CD4-positive, alpha-beta T cell treated with Interleukin-17A for 4 hours (primary cell): ENCODE results near the gene C19orf67.
"Not testable (repeated sequence)": the region's sequence is repeated elsewhere in the genome, so short reads cannot be mapped to it uniquely, and the experiment has no call there.

Experiments used
- DNase-seq: peaks from one replicate; pipeline ENCODE4 v3.0.0-alpha.2; 2020; ENCODE audit warnings: mixed read lengths

C19orf67 gene

GRCh38 chr19:14055396-14055795 is 30.2 kb downstream of the C19orf67 start:
- no peak for DNase-seq

- no peak for DNase-seq
Observed at GRCh38 chr19:14054721-14055120, 30.9 kb downstream of the C19orf67 start.

GRCh38 chr19:14054099-14054498 is 31.5 kb downstream of the C19orf67 start:
- DNase-seq: no peak

- DNase-seq: no peak
Observed at GRCh38 chr19:14053500-14053899, 32.1 kb downstream of the C19orf67 start.

DNA sequence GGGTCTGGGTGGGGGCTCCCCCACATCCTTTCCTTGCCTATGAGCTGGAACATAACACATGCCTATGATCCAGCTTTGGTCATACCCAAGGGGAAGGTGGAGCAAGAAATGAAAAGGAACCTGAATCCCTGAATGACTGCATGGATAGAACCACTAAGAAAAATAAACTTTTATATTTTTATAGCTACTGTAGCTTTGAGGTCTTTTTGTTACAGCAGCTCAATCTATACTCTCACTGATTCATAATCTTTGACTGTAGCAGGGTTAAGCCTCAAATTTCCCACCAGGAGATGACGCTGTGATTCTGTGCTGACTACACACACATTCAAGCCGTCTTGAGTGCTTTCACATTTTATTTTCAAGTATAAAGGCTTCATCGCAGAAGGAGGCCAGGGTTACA is 32.6 kb downstream of the C19orf67 start:
- DNase-seq: no peak

- no peak for DNase-seq
Observed at GRCh38 chr19:14052470-14052869, 33.1 kb downstream of the C19orf67 start.

DNA sequence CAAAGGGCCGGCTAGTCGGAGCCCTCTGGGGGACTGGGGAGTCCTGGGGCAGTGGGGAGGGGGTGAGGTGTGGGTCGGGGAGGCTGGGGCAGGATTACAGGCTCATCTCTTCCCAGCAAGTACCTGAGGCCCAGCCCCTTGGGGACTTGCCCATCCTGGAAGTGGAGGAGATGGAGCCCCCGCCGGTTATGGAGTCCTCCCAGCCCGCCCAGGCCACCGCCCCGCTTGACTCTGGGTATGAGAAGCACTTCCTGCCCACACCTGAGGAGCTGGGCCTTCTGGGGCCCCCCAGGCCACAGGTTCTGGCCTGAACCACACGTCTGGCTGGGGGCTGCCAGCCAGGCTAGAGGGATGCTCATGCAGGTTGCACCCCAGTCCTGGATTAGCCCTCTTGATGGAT is 33.6 kb downstream of the C19orf67 start:
- DNase-seq: no peak

GRCh38 chr19:14050961-14051360 is 34.6 kb downstream of the C19orf67 start:
- not testable (repeated sequence) for DNase-seq

GRCh38 chr19:14050512-14050911 is 35.1 kb downstream of the C19orf67 start:
- DNase-seq: no peak

DNA sequence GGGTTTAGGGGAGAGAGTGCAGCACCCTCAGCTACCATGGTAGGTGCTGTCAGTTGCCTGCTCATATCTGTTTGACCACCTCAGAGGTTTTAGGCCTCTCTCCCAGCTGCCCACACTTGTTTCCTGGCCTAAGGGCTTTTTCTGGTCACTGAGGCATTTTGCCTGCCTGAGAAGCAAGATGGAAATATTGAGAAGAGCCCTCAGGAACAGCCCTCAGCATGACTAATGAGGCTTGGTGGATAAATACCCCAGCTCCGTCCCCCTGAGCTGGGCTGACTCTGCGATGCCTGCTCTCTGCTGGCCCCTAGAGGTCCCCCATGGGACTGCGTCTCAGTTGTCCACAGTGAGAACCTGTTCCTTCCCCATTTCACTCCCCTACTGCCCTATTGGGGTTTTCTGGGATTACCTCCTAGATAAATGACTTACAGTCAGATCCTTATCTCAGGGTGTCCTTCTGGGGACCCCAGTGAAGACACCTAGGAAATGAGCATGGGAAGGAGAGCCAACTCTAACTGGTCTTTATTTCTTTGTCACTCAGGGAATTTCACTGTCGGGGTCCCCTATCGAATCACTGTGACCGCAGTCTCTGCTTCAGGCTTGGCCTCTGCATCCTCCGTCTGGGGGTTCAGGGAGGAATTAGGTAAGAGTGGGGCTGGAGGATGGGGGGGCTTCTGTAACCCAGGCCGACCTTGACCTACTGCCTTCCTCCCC is 37.0 kb downstream of the C19orf67 start:
- peak; percentile 84 for DNase-seq

GRCh38 chr19:14047866-14048265 is 37.7 kb downstream of the C19orf67 start:
- DNase-seq: not testable (repeated sequence)

DNA sequence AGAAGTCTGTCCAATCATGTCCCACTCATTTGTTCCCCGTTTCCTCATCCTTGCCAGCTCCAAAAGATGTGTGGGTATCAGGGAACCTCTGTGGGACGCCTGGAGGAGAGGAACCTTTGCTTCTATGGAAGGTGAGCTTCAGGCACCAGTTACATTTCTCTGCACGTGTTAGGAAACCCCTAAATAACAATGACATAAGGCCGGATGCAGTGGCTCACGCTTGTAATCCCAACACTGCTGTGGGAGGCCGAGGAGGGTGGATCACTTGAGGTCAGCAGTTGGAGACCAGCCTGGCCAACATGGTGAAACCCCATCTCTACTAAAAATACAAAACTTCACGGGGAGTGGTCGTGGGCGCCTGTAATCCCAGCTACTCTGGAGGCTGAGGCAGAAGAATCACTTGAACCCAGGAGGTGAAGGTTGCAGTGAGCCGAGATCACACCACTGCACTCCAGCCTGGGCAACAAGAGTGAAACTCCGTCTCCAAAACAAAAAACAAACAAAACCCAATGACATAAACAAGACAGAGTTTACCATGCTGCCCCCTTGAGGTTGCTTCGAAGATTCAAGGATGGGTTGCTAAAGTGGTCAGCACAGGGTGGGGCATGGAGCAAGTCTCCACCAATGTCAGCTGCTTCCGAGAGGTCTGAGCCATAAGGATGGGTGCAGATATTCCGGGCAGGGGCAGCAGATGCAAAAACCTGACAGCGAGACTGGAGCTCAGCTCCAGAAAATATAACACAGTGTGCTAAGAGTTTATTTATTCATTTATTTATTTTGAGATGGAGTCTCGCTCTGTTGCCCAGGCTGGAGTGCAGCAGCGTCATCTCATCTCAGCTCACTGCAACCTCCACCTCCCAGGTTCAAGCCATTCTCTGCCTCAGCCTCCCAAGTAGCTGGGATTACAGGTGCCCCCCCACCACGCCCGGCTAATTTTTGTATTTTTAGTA is 42.6 kb downstream of the C19orf67 start:
- DNase-seq: peak; percentile 54

DNA sequence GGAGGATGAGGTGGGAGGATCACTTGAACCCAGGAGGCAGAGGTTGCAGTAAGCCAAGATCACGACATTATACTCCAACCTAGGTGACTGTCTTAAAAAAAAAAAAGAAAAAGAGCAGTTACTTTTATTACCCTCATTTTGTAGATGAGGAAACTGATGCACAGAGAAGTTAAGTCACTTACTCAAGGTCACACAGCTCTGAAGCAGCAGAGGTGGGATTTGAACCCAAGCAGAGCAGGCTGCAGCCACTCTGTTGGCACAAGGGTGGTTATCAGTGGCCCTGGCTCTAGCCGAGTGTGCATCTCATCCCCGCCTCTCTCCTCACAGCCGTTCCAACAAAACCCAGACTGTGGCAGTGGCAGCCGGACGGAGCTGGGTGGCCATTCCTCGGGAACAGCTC is 46.4 kb downstream of the C19orf67 start:
- no peak for DNase-seq

DNA sequence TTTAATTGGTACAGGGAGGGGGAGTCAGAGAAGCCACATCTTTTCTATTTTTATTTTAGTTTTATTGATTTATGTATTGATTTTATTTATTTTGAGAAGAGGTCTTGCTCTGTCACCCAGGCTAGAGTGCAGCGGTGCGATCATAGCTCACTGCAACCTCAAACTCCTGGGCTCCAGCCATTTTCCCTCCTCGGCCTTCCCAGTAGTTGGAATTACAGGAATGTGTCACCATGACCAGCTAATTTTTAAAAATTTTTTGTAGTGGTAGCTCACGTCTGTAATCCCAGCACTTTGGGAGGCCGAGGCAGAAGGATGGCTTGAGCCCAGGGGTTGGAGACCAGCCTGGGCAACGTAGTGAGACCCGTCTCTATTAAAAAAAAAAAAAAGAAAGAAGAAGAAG is 49.9 kb downstream of the C19orf67 start:
- DNase-seq: no peak

GRCh38 chr19:14035159-14035558 is 50.4 kb downstream of the C19orf67 start:
- not testable (repeated sequence) for DNase-seq

GRCh38 chr19:14033946-14034345 is 51.6 kb downstream of the C19orf67 start:
- DNase-seq: no peak

- DNase-seq: peak; percentile 91
Observed at GRCh38 chr19:14031719-14032480, 53.7 kb downstream of the C19orf67 start, which contains the start of gene IL27RA. Gene IL27RA, plus strand, starts transcription at chr19:14031762. Its CDS starts 111 bp downstream, at chr19:14031873.
